ENCODE data around the gene GOLGA8B. TPM values are rescaled to one million over a fixed set of nuclear protein-coding genes. Genes with fewer than 3 reads are reported as not detected.

GOLGA8B gene
- total and polyA plus RNA-seq, 2 experiments from 2014 or later = 13.5 to 19.8 TPM

Small RNA genes lying within 50 kb of the gene (small RNA-seq; reads per million reads assigned to genes)
- not detected for gene RF00425 (ENCODE audit: low read depth, low replicate concordance)

Other genes with a start within 250 kb of the GOLGA8B start
- gene SLC12A6, start 245.9 kb downstream of the GOLGA8B start, total RNA-seq (2014; rRNA removed; shearing (Covaris generic)) = 19.2 TPM in 2 replicates
- gene SLC12A6, start 245.9 kb downstream of the GOLGA8B start, polyA plus RNA-seq (2016; fragmentation: Nextera tagmentation; extraction: Ambion mirVana) = 4.3 and 4.8 TPM in 2 replicates
- 208 and 255 TPM in 2 replicates for gene NOP10, start 240.5 kb downstream of the GOLGA8B start, total RNA-seq (2014; rRNA removed; shearing (Covaris generic))
- gene NOP10, start 240.5 kb downstream of the GOLGA8B start, polyA plus RNA-seq (2016; fragmentation: Nextera tagmentation; extraction: Ambion mirVana) = 425 and 426 TPM in 2 replicates
- gene NUTM1, start 240.3 kb downstream of the GOLGA8B start, total RNA-seq (2014; rRNA removed; shearing (Covaris generic)) = not detected in 2 replicates
- not detected in 2 replicates for gene NUTM1, start 240.3 kb downstream of the GOLGA8B start, polyA plus RNA-seq (2016; fragmentation: Nextera tagmentation; extraction: Ambion mirVana)
- 17.5 and 34.1 TPM in 2 replicates for gene LPCAT4, start 216.5 kb downstream of the GOLGA8B start, total RNA-seq (2014; rRNA removed; shearing (Covaris generic))
- 24.4 and 24.7 TPM in 2 replicates for gene LPCAT4, start 216.5 kb downstream of the GOLGA8B start, polyA plus RNA-seq (2016; fragmentation: Nextera tagmentation; extraction: Ambion mirVana)
- 22.5 and 57.4 TPM in 2 replicates for gene GOLGA8A, start 145.8 kb downstream of the GOLGA8B start, total RNA-seq (2014; rRNA removed; shearing (Covaris generic))
- gene GOLGA8A, start 145.8 kb downstream of the GOLGA8B start, polyA plus RNA-seq (2016; fragmentation: Nextera tagmentation; extraction: Ambion mirVana) = 8.1 and 14.5 TPM in 2 replicates
- gene GJD2, start 171.3 kb upstream of the GOLGA8B start, total RNA-seq (2014; rRNA removed; shearing (Covaris generic)) = not detected in 2 replicates
- not detected in 2 replicates for gene GJD2, start 171.3 kb upstream of the GOLGA8B start, polyA plus RNA-seq (2016; fragmentation: Nextera tagmentation; extraction: Ambion mirVana)
- 7.6 and 21.4 TPM in 2 replicates for gene ACTC1, start 211.9 kb upstream of the GOLGA8B start, total RNA-seq (2014; rRNA removed; shearing (Covaris generic))
- gene ACTC1, start 211.9 kb upstream of the GOLGA8B start, polyA plus RNA-seq (2016; fragmentation: Nextera tagmentation; extraction: Ambion mirVana) = 29.9 and 31.9 TPM in 2 replicates

Measured in GM23248 (cell line).